H1 (cell line): ENCODE measurements around the gene YIF1A. TPM values are rescaled to one million over a fixed set of nuclear protein-coding genes. Genes with fewer than 3 reads are reported as not detected.

ENCODE experiments used
- CTCF ChIA-PET: fragments of 300-600 bp; sonication (Branson Sonifier 250); formaldehyde crosslinking; loops from one replicate; lab custom pipeline; 2021; ENCODE audit not compliant: partially characterized antibody; lab: Charles Lee
- POLR2A ChIA-PET: fragments of 300-600 bp; sonication (Branson Sonifier 250); formaldehyde crosslinking; loops from one replicate; lab custom pipeline; 2021; ENCODE audit warnings: inconsistent platforms; ENCODE audit not compliant: partially characterized antibody; lab: Charles Lee
- DNase-seq, 2 experiments: peaks; one replicate each; pipeline versions ENCODE4 v3.0.0 to v3.0.0-alpha.2; 2010 to 2022; ENCODE audit warnings: low spot score in 2 of 2, low read depth in 1 of 2, mixed read lengths in 1 of 2
- FAIRE-seq: peaks from 2 replicates; lab custom pipeline; 2011; peaks lifted over from hg19 to GRCh38; lab: Jason Lieb, UNC
- H2AFZ ChIP-seq: 2 replicates; pipeline ENCODE4 v1.8.1; 2012; ENCODE audit warnings: low read length, inconsistent platforms
- H2AK5ac ChIP-seq: 2 replicates; pipeline ENCODE4 v1.6.1; 2013; ENCODE audit warnings: low read depth, low read length
- H2BK120ac ChIP-seq: replicated peaks from 2 replicates; pipeline ENCODE3; 2013; ENCODE audit warnings: low read depth, low read length, inconsistent platforms
- H2BK12ac ChIP-seq: 2 replicates; pipeline ENCODE4 v1.6.1; 2013; ENCODE audit warnings: low read depth, low read length
- H2BK15ac ChIP-seq: 2 replicates; pipeline ENCODE4 v1.6.1; 2013; ENCODE audit warnings: low read length
- H2BK20ac ChIP-seq: 2 replicates; pipeline ENCODE4 v1.6.1; 2013; ENCODE audit warnings: low read length
- H2BK5ac ChIP-seq: 2 replicates; pipeline ENCODE4 v1.6.1; 2013; ENCODE audit warnings: low read depth, low read length
- H3K14ac ChIP-seq: 2 replicates; pipeline ENCODE4 v1.6.1; 2013; ENCODE audit warnings: inconsistent platforms; ENCODE audit not compliant: insufficient read length
- H3K18ac ChIP-seq: 2 replicates; pipeline ENCODE4 v1.6.1; 2013; ENCODE audit warnings: low read length; ENCODE audit errors: extremely low read depth
- H3K23ac ChIP-seq: 2 replicates; pipeline ENCODE4 v1.6.1; 2013; ENCODE audit warnings: inconsistent platforms; ENCODE audit not compliant: insufficient read length
- H3K23me2 ChIP-seq: 2 replicates; pipeline ENCODE4 v1.6.1; 2013; ENCODE audit warnings: low read depth, low read length
- H3K27ac ChIP-seq: 2 replicates; pipeline ENCODE4 v1.6.1; 2011; ENCODE audit warnings: low read depth, low read length, inconsistent platforms
- H3K27me3 ChIP-seq, 4 experiments: replicated peaks in 1 of 4; 1 replicate in 1 of 4; 2 replicates in 3 of 4; pipeline versions ENCODE4 v1.6.1 to v1.8.1; 2011 to 2013; ENCODE audit warnings: low read length in 3 of 4, mild to moderate bottlenecking in 3 of 4, inconsistent platforms in 2 of 4, mixed read lengths in 2 of 4, moderate library complexity in 1 of 4; ENCODE audit not compliant: control insufficient read depth in 3 of 4, insufficient read depth in 3 of 4; ENCODE audit errors: extremely low read depth in 1 of 4
- H3K36me3 ChIP-seq, 4 experiments: 2 replicates each; pipeline versions ENCODE4 v1.6.1 to v1.8.1; 2011 to 2013; ENCODE audit warnings: mild to moderate bottlenecking in 4 of 4, low read length in 3 of 4, moderate library complexity in 2 of 4, control low read depth in 1 of 4, inconsistent platforms in 1 of 4; ENCODE audit not compliant: insufficient read depth in 4 of 4, control insufficient read depth in 2 of 4
- H3K4ac ChIP-seq: replicated peaks from 2 replicates; pipeline ENCODE3; 2013; ENCODE audit warnings: low read length, low read depth, mixed read lengths, inconsistent platforms; ENCODE audit not compliant: insufficient read length
- H3K4me1 ChIP-seq, 4 experiments: replicated peaks in 1 of 4; 1 replicate in 1 of 4; 2 replicates in 3 of 4; pipeline versions ENCODE4 v1.6.1 to v1.8.1; 2011 to 2013; ENCODE audit warnings: low read length in 3 of 4, inconsistent platforms in 2 of 4, mixed read lengths in 1 of 4; ENCODE audit not compliant: insufficient read depth in 4 of 4, control insufficient read depth in 3 of 4
- H3K4me2 ChIP-seq, 2 experiments: 2 replicates each; pipeline versions ENCODE4 v1.6.1 to v1.8.1; 2011 to 2013; ENCODE audit warnings: low read depth in 2 of 2, low read length in 2 of 2, control low read depth in 1 of 2, inconsistent platforms in 1 of 2, mild to moderate bottlenecking in 1 of 2; ENCODE audit not compliant: insufficient read depth in 1 of 2
- H3K4me3 ChIP-seq, 4 experiments: fragments of 200-600, 300-600 bp in 1 of 4; sonication (generic), shearing (Covaris generic), sonication (Bioruptor Twin) in 1 of 4; 2 replicates each; pipeline versions ENCODE4 v1.5.1 to v1.8.1; 2011 to 2016; ENCODE audit warnings: low read length in 4 of 4, low read depth in 3 of 4, control low read depth in 2 of 4, inconsistent platforms in 2 of 4, mild to moderate bottlenecking in 2 of 4, mixed read lengths in 1 of 4, moderate library complexity in 1 of 4; ENCODE audit not compliant: insufficient read depth in 2 of 4; ENCODE audit errors: extremely low read depth in 1 of 4
- H3K56ac ChIP-seq: replicated peaks from 2 replicates; pipeline ENCODE3; 2013; ENCODE audit warnings: low read depth, mild to moderate bottlenecking, mixed read lengths, low read length, inconsistent platforms; ENCODE audit not compliant: insufficient read length
- H3K79me1 ChIP-seq: 2 replicates; pipeline ENCODE4 v1.6.1; 2013; ENCODE audit warnings: low read depth, low read length, control low read depth
- H3K79me2 ChIP-seq, 2 experiments: 2 replicates each; pipeline versions ENCODE4 v1.6.1 to v1.8.1; 2012 to 2013; ENCODE audit warnings: low read length in 2 of 2, mild to moderate bottlenecking in 2 of 2, inconsistent platforms in 1 of 2; ENCODE audit not compliant: insufficient read depth in 2 of 2, control insufficient read depth in 1 of 2
- H3K9ac ChIP-seq, 4 experiments: replicated peaks in 1 of 4; 1 replicate in 1 of 4; 2 replicates in 3 of 4; pipeline versions ENCODE4 v1.6.1 to v1.8.1; 2011 to 2013; ENCODE audit warnings: low read depth in 3 of 4, low read length in 3 of 4, control low read depth in 2 of 4, mild to moderate bottlenecking in 2 of 4, moderate library complexity in 2 of 4, inconsistent platforms in 1 of 4; ENCODE audit errors: extremely low read depth in 1 of 4
- H3K9me3 ChIP-seq, 2 experiments: 2 replicates each; pipeline versions ENCODE4 v1.6.1 to v1.8.1; 2012 to 2013; ENCODE audit warnings: mild to moderate bottlenecking in 2 of 2, moderate library complexity in 2 of 2, control low read depth in 1 of 2, inconsistent platforms in 1 of 2, low read depth in 1 of 2, low read length in 1 of 2, mixed read lengths in 1 of 2; ENCODE audit not compliant: insufficient read depth in 2 of 2
- H4K20me1 ChIP-seq, 2 experiments: replicated peaks in 1 of 2; 2 replicates each; pipeline versions ENCODE3 to v1.8.1; 2011 to 2013; ENCODE audit warnings: inconsistent platforms in 2 of 2, low read length in 2 of 2, mild to moderate bottlenecking in 1 of 2; ENCODE audit not compliant: insufficient read depth in 2 of 2, control insufficient read depth in 1 of 2
- H4K5ac ChIP-seq: 2 replicates; pipeline ENCODE4 v1.6.1; 2013; ENCODE audit warnings: low read length, low read depth, mixed read lengths, inconsistent platforms; ENCODE audit not compliant: insufficient read length
- H4K8ac ChIP-seq: 2 replicates; pipeline ENCODE4 v1.8.0; 2013; ENCODE audit warnings: mild to moderate bottlenecking, moderate library complexity, low read length, inconsistent platforms; ENCODE audit not compliant: insufficient read depth; ENCODE audit errors: extremely low read depth
- H4K91ac ChIP-seq: replicated peaks from 2 replicates; pipeline ENCODE3; 2013; ENCODE audit warnings: low read length, mixed read lengths, inconsistent platforms; ENCODE audit not compliant: insufficient read length
- WGBS, 2 experiments: shearing (Covaris generic) in 1 of 2; methylation state at CpG; one replicate each; pipeline versions ENCODE4 v1.1.6 to v1.1.7; 2013 to 2015; ENCODE audit warnings: low lambda C conversion rate in 2 of 2, mixed read lengths in 2 of 2, inconsistent platforms in 1 of 2, low coverage in 1 of 2, missing lambda C conversion rate in 1 of 2; ENCODE audit not compliant: insufficient replicate concordance in 2 of 2, insufficient coverage in 1 of 2, insufficient read length in 1 of 2; ENCODE audit errors: extremely low coverage in 1 of 2, missing lambda C conversion rate in 1 of 2; 5-methylcytosine and 5-hydroxymethylcytosine counted together
- polyA plus RNA-seq, 7 experiments: library from polyadenylated mRNA; depleted of rRNA in 3 of 7; stranded (reverse) in 5 of 7; unstranded in 2 of 7; fragments of >200 nt in 5 of 7; fragments of 200-250 nt in 2 of 7; gene quantifications; 1 replicate in 5 of 7; 2 replicates in 1 of 7; 4 replicates in 1 of 7; pipeline versions ENCODE4 v1.2.1 to v1.2.3, GENCODE V29; 2011 to 2013; ENCODE audit warnings: missing spikeins in 2 of 7, mixed read lengths in 2 of 7
- total RNA-seq: library from RNA; stranded (reverse); fragmentation: NEBNext Ultra II Directional; extraction: Animal tissue kit (Norgen Biotek cat#: 25700); gene quantifications from 2 replicates; pipeline ENCODE4 v1.2.1, GENCODE V29; 2021

The YIF1A gene
- total and polyA plus RNA-seq, 2 of the 8 experiments (the other 6 are each of a cell fraction or from before 2014, with no cell fraction given) = 70.1 to 178 TPM

GRCh38 chr11:66297610-66298009 is 8.7 kb upstream of the YIF1A start:
- Histone ChIP-seq H3K4me1 (peaks cover 4 to 14% (median 6%) of the 10 kb centered on the region in 4 experiments; a peak in 6 of 7 replicates), H2AFZ (no peak overlapping the region), H3K9me3 (no peaks in the 10 kb centered on the region), H3K27me3 (peaks cover 0 to 11% (median under 1%) of the 10 kb centered on the region in 4 experiments; a peak in 4 of 7 replicates), H3K18ac (no peak overlapping the region), H3K79me2 (no peaks in the 10 kb centered on the region), H2BK20ac (no peak overlapping the region), H3K4ac (no peak overlapping the region), H2BK12ac (peak overlapping the region; percentile 43; the same call in 1 of the 2 replicates), H3K27ac (no peak overlapping the region), H3K23ac (no peak overlapping the region), H4K8ac (no peak overlapping the region), H3K23me2 (no peaks in the 10 kb centered on the region; the same call in 1 of the 2 replicates), H4K20me1 (peaks cover 2 to 4% of the 10 kb centered on the region in 2 experiments), H2BK120ac (no peak overlapping the region), H2BK15ac (no peak overlapping the region), H3K36me3 (no peaks in the 10 kb centered on the region), H4K91ac (no peak overlapping the region), H3K56ac (no peak overlapping the region), H3K4me2 (peak overlapping the region in 1 of 2 experiments; percentile 18; a peak in 1 of 4 replicates), H4K5ac (no peak overlapping the region), H3K79me1 (no peaks in the 10 kb centered on the region), H3K14ac (no peak overlapping the region), H3K4me3 (no peak overlapping the region), H2AK5ac (no peak overlapping the region), H3K9ac (no peak overlapping the region; a peak in 1 of 7 replicates), H2BK5ac (no peak overlapping the region)
- ChIA-PET CTCF (interaction anchor here (0.8 to 6.6 kb wide), 10 partner anchors 11 to 112 kb away, joined by 3 to 37 read pairs (median 4); no protein-coding TSS in a partner anchor), POLR2A (interaction anchor here (1.2 to 4.0 kb wide), 5 partner anchors 9 to 50 kb away, joined by 3 to 16 read pairs (median 7); partner anchors contain the start of genes B4GAT1 and YIF1A)
- FAIRE-seq (no peak), DNase-seq (no peak)
- 63% methylated on average over 8 of the region's 8 CpGs; no CpG with 5 or more reads in 1 of the 2 experiments for WGBS, 2 experiments
